GM12878 (cell line): ENCODE data around the gene CR1L. TPM values are rescaled to one million over a fixed set of nuclear protein-coding genes. Genes with fewer than 3 reads are reported as not detected.

ENCODE experiments used
- ATAC-seq: fragments of 200-7000 bp; cut with Tn5 transposase; 3 replicates; pipeline ENCODE4 v1.9.1; 2020; ENCODE audit warnings: mild to moderate bottlenecking, moderate library complexity
- BruUV-seq: library from RNA; stranded (reverse); fragments of 400-500 nt; replicated peaks from 2 replicates; lab custom pipeline; 2021; lab: Mats Ljungman, UMichigan
- CTCF ChIA-PET: fragments of 300-600 bp; sonication (Branson Sonifier 250); formaldehyde crosslinking; extraction: SDS; loops from one replicate; lab custom pipeline; 2021; ENCODE audit warnings: inconsistent platforms; lab: Yijun Ruan, JAX
- POLR2A ChIA-PET: fragments of 350-600 bp; formaldehyde crosslinking; extraction: SDS; loops from one replicate; lab custom pipeline; 2021; ENCODE audit warnings: inconsistent platforms; lab: Charles Lee
- RAD21 ChIA-PET: fragments of 300-600 bp; sonication (Branson Sonifier 250); formaldehyde crosslinking; loops from one replicate; lab custom pipeline; 2023; ENCODE audit warnings: antibody characterized with exemption; ENCODE audit not compliant: unreplicated experiment; lab: Charles Lee
- SMC1A ChIA-PET: fragments of 300-600 bp; sonication (Branson Sonifier 250); formaldehyde crosslinking; loops from one replicate; lab custom pipeline; 2023; ENCODE audit not compliant: unreplicated experiment, uncharacterized antibody; lab: Charles Lee
- DNase-seq: peaks from one replicate; pipeline ENCODE4 v3.0.0-alpha.2; 2011; ENCODE audit warnings: low read depth, low spot score
- FAIRE-seq: peaks from 3 replicates; lab custom pipeline; 2011; peaks lifted over from hg19 to GRCh38; lab: Jason Lieb, UNC
- H2AFZ ChIP-seq: 2 replicates; pipeline ENCODE4 v1.6.0; 2011; ENCODE audit warnings: low read depth, low read length, control low read depth; ENCODE audit not compliant: control insufficient read depth
- H3K27ac ChIP-seq: 2 replicates; pipeline ENCODE4 v1.5.1; 2011; ENCODE audit warnings: control low read depth; ENCODE audit not compliant: control insufficient read depth, insufficient read depth
- H3K27me3 ChIP-seq, 2 experiments: replicated peaks in 1 of 2; 2 replicates each; pipeline versions ENCODE4 v1.6.0 to v1.6.1; 2011; ENCODE audit warnings: low read length in 1 of 2; ENCODE audit not compliant: control insufficient read depth in 2 of 2, insufficient read depth in 2 of 2
- H3K36me3 ChIP-seq, 2 experiments: 2 replicates each; pipeline ENCODE4 v1.5.1; 2011; ENCODE audit warnings: low read length in 1 of 2; ENCODE audit not compliant: control insufficient read depth in 2 of 2, insufficient read depth in 2 of 2
- H3K4me1 ChIP-seq: 2 replicates; pipeline ENCODE4 v1.6.1; 2011; ENCODE audit warnings: mild to moderate bottlenecking, low read length, moderate library complexity, mixed read lengths; ENCODE audit not compliant: control insufficient read depth, insufficient read depth
- H3K4me2 ChIP-seq: 2 replicates; pipeline ENCODE4 v1.6.0; 2011; ENCODE audit warnings: control low read depth; ENCODE audit not compliant: control insufficient read depth, insufficient read depth
- H3K4me3 ChIP-seq: fragments of 200-600 bp; sonication (generic); 2 replicates; pipeline ENCODE4 v1.5.1; 2016
- H3K79me2 ChIP-seq: 2 replicates; pipeline ENCODE4 v1.6.0; 2011; ENCODE audit warnings: low read length; ENCODE audit not compliant: control insufficient read depth, insufficient read depth
- H3K9ac ChIP-seq: 2 replicates; pipeline ENCODE4 v1.8.0; 2011; ENCODE audit warnings: low read length, control low read depth, mixed read lengths; ENCODE audit not compliant: control insufficient read depth, insufficient read depth
- H3K9me3 ChIP-seq: replicated peaks from 3 replicates; pipeline ENCODE4 v1.5.1; 2011; ENCODE audit warnings: mild to moderate bottlenecking, low read length; ENCODE audit not compliant: control insufficient read depth, insufficient read depth
- H4K20me1 ChIP-seq: 2 replicates; pipeline ENCODE4 v1.6.0; 2011; ENCODE audit not compliant: control insufficient read depth, insufficient read depth
- CBX5 ChIP-seq: sonication (generic); IDR thresholded peaks from 2 replicates; pipeline ENCODE4 v1.6.1; 2016; ENCODE audit warnings: low read depth, moderate library complexity, mild to moderate bottlenecking, inconsistent platforms
- GATAD2B ChIP-seq: fragments of 450-650 bp; conservative IDR thresholded peaks from 2 replicates; pipeline ENCODE4 v1.6.1; 2017; ENCODE audit warnings: low read depth, mild to moderate bottlenecking, moderate library complexity
- PAX5 ChIP-seq: IDR thresholded peaks from 2 replicates; pipeline ENCODE4 v1.6.1; 2011; ENCODE audit warnings: low read depth, low read length, borderline replicate concordance
- WGBS: methylation state at CpG from one replicate; pipeline ENCODE4 v1.1.6; 2016; ENCODE audit warnings: low lambda C conversion rate; ENCODE audit not compliant: insufficient replicate concordance, insufficient coverage; ENCODE audit errors: missing lambda C conversion rate; 5-methylcytosine and 5-hydroxymethylcytosine counted together
- in situ Hi-C: fragments of 300-500 bp; cut with MboI; formaldehyde crosslinking; loops from 9 replicates; pipeline ENCODE4 v1.14.3; 2018; ENCODE audit warnings: mixed read lengths
- intact Hi-C: fragments of 100-400 bp; cut with micrococcal nuclease; formaldehyde crosslinking; loops from one replicate; pipeline ENCODE4 v1.14.2; 2022; ENCODE audit not compliant: unreplicated experiment
- polyA plus RNA-seq, 11 experiments: library from polyadenylated mRNA; depleted of rRNA in 4 of 11; unstranded in 6 of 11; stranded (reverse) in 5 of 11; fragments of >200 nt; fragmentation: Nextera tagmentation in 4 of 11; fragmentation: Illumina TruSeq in 1 of 11; extraction: Ambion mirVana in 4 of 11; extraction: Trizol in 1 of 11; gene quantifications; 1 replicate in 1 of 11; 2 replicates in 10 of 11; pipeline versions ENCODE4 v1.2.1 to v1.2.3, GENCODE V29; 2011 to 2016; ENCODE audit warnings: inconsistent platforms in 2 of 11, missing spikeins in 2 of 11, low read depth in 1 of 11
- total RNA-seq, 4 experiments: library from RNA; depleted of rRNA in 3 of 4; stranded (reverse); fragments of >200 nt in 3 of 4; fragmentation: Illumina TruSeq in 1 of 4; extraction: Trizol in 1 of 4; gene quantifications; 2 replicates each; pipeline versions ENCODE4 v1.2.1 to v1.2.3, GENCODE V29; 2013 to 2021
- TF ChIP-seq, protein P1 (sequence below): fragments of 450-650 bp; IDR thresholded peaks from 2 replicates; pipeline ENCODE4 v1.6.1; 2017; ENCODE audit warnings: mild to moderate bottlenecking

Gene CR1L
- total and polyA plus RNA-seq, 10 of the 15 experiments (the other 5 are each of a cell fraction or from before 2014, with no cell fraction given): 0.11 TPM; not detected in 9

DNA sequence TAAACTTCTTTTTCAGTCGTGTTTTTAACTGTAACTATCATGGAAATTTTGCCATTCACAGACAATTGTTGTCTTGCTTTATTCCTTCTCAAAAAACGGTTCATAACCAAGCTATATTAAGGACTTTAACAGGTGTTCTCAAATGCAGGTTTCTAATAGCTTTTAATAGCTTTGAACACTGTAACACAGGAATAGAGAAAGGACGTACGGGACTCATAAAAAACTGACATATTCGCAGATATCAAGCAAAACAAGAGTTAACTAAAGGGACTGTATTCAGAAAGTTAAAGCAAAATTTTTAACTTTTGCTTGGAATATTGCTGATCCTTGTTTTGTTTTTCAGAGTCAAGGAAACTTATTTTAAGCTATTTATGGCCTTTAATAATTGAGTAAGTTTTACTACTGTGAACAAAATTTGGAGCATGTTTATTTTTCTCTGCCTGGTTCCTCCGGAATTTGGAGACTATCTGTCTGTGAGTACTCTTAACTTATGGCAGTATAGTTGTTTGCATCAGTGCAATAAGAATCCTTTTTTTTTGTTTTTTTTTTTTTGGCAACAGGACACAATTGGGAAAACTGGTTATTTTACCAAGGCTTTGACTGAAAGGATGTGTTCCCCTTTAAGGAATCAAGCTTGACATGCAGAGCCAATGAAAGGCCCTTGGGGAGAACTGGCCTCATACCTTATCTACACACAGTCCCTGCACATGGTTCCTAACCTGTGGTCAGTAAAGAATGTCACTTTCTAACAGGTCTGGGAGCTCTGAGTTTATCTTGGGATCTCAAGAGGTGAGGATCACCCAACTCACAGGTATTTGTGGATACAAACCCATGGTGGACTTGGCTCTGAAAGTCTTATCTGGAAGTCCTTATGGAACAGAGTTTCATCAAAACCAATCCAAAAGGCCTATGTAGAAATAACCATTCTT, 101.2 kb downstream of the CR1L start:
- Histone ChIP-seq H3K27ac (no peak overlapping the region), H3K4me1 (no peaks in the 10 kb centered on the region; the same call in 1 of the 2 replicates), H4K20me1 (no peaks in the 10 kb centered on the region), H3K9ac (no peak overlapping the region), H3K9me3 (no peaks in the 10 kb centered on the region; the same call in 2 of the 3 replicates), H3K4me2 (no peak overlapping the region), H3K79me2 (peaks cover 1% of the 10 kb centered on the region; the same call in 1 of the 2 replicates), H2AFZ (no peak overlapping the region), H3K27me3 (no peaks in the 10 kb centered on the region), H3K4me3 (no peak overlapping the region), H3K36me3 (no peaks in the 10 kb centered on the region)
- no peak for DNase-seq
- no peak for TF ChIP-seq GATAD2B
- TF ChIP-seq, protein P1, sequence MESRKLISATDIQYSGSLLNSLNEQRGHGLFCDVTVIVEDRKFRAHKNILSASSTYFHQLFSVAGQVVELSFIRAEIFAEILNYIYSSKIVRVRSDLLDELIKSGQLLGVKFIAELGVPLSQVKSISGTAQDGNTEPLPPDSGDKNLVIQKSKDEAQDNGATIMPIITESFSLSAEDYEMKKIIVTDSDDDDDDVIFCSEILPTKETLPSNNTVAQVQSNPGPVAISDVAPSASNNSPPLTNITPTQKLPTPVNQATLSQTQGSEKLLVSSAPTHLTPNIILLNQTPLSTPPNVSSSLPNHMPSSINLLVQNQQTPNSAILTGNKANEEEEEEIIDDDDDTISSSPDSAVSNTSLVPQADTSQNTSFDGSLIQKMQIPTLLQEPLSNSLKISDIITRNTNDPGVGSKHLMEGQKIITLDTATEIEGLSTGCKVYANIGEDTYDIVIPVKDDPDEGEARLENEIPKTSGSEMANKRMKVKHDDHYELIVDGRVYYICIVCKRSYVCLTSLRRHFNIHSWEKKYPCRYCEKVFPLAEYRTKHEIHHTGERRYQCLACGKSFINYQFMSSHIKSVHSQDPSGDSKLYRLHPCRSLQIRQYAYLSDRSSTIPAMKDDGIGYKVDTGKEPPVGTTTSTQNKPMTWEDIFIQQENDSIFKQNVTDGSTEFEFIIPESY: no peak
- TF ChIP-seq CBX5: no peak
- no peak for TF ChIP-seq PAX5
- POLR2A ChIA-PET: no interaction called here
- RAD21 ChIA-PET: no interaction called here
- CTCF ChIA-PET: no interaction called here
- WGBS: 50% methylated on average over 6 of the region's 6 CpGs
- intact Hi-C loops: no loop called here
- SMC1A ChIA-PET: interaction anchor here (0.8 kb wide), 2 partner anchors 9 to 51 kb away, joined by 3 read pairs; no protein-coding TSS in a partner anchor
- in situ Hi-C loops: no loop called here
- BruUV-seq: no TSS peak
- no peak for FAIRE-seq
- no peak for ATAC-seq
